Activated CD4-positive, alpha-beta T cell treated with anti-CD3 and anti-CD28 coated beads for 1 hour (primary cell): Measurements from ENCODE around the gene CSPG4.
"Not testable (repeated sequence)": the region's sequence is repeated elsewhere in the genome, so short reads cannot be mapped to it uniquely, and the experiment has no call there.

Source experiments
- DNase-seq: peaks from one replicate; pipeline ENCODE4 v3.0.0-alpha.2; 2020

Gene CSPG4

DNA sequence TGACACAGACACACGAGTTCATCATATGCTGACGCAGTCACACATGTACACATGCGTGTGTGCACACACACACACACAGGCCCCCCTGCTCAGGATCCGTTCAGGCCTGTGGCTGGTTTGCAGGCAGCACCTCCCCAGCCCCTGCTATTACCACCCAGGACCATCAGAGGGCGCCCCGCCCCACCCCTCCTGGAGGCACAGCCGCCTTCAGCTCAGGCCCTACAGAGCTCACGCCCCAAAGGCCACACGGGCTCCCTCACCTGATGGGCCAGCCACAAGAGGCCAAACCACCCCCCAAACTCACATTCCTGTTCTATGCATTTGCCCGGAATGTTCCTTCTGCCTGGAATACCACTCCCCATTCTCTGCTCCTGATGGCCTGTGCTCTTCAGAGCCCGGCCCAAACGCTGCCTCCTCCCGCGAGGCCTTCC, 26.4 kb downstream of the CSPG4 start:
- DNase-seq, result peak; percentile 60

DNA sequence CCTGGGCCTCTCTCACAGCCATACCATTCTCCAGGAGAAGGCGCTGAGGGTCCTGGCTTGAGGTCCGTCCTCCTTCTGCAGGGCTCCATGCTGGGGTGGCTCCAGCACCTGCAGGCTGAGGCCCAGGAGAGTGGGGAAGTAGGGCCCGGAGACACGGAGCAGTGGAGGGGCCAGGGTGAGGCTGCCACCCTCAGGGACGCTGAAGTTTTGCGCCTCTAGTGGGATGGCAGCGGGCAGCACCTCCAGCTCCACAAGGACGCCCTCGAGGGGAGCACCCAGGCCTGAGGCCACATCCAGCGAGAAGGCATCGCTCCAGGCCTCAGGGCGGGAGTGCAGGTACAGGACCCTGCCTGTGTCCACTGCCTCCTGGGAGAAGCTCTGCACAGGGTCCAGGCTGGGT, 27.5 kb downstream of the CSPG4 start:
- DNase-seq, result no peak

DNA sequence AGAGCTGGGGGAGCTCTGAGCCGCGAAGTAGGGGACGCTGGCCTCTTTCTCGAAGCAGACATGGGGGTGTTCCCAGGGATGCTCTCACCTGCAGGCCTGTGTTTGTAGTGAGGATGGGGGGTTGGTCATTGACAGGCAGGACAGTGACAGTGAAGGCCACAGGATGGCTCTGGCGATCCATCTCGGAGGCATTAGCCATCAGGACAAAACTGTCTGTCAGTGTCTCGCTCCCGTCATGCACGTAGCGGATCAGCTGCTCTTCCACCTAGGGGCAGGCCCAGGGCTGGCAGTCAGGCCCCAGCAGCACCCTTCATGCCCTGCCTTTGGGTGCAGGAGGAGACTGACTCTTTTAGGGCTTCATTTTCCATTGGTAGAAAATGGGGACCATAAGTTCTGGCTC, 28.0 kb downstream of the CSPG4 start:
- DNase-seq, result no peak

DNA sequence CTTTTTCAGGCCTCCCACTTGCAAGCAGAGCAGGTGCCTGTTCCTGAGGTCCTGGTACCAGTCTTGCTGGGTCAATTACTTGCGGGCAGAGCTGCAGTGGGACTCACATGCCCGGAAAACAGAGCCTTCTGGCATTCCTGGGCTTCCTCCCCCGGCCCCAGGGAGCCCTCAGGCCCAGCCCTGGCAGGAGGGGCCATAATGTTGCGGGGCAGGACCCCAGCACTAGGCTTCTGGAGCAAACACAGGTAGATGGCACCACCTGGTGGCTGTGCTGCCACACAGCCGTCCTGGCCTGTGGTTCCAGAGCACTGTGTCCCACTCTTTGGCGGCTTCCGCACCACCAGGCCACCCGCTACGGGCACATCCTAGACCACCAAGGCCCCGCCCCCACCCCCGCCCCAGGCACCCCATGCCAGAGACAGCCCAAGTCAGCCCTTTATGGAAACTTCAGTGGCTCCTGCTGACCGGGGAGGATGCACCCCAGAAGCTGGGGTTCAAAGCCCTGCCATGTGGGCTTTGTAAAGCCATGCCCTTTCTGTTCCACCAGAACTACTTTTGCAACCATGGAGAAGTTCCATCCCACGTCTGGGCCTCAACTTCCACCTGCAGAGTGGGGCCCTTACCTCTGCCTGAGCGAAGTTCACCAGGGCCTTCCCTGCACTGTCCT, 28.9 kb downstream of the CSPG4 start:
- peak; percentile 46 for DNase-seq

DNA sequence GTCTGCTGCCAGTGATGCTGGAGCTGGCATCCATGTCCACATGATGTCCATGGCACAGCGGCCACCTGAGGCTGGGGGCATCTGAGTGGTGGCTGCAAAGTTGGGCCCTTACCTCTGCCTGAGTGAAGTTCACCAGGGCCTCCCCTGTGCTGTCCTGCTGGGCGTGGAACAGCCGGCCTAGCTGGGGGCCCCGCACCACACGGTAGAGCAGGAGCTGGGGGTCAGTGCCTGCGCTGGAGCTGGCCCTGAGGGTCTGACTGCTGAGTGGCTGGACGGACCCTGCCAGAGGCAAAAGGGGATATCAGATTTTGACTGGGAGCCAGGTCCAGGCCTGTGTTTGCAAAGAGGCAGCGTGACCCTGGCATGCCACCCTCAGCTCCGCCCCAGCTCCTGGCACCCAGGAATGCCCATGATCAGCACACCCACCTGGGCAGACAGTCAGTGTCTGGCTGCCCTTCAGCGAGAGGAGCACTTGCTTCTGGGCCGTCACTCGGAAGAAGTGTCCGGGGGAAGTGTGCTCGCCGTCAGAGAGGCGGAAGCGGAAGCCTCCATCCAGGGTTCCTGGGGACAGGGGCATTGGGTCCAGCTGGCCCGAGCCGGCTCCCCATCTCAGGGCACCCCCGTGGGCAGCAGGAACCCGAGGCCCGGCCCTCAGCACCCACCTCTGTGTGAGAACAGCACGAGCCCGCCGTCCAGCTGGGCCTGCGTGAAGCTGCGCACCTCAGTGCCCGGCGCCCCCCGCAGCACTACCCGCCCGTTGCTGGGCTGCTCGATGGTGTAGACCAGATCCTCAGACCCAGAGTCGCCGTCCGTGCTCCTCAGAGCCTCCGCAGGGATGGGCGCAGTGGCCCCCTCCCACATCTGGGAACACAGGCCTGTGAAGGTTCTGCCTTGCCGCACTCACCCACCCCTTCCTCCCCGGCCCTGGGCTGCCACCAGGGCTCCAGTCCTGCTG, 30.2 kb downstream of the CSPG4 start:
- DNase-seq, result no peak

DNA sequence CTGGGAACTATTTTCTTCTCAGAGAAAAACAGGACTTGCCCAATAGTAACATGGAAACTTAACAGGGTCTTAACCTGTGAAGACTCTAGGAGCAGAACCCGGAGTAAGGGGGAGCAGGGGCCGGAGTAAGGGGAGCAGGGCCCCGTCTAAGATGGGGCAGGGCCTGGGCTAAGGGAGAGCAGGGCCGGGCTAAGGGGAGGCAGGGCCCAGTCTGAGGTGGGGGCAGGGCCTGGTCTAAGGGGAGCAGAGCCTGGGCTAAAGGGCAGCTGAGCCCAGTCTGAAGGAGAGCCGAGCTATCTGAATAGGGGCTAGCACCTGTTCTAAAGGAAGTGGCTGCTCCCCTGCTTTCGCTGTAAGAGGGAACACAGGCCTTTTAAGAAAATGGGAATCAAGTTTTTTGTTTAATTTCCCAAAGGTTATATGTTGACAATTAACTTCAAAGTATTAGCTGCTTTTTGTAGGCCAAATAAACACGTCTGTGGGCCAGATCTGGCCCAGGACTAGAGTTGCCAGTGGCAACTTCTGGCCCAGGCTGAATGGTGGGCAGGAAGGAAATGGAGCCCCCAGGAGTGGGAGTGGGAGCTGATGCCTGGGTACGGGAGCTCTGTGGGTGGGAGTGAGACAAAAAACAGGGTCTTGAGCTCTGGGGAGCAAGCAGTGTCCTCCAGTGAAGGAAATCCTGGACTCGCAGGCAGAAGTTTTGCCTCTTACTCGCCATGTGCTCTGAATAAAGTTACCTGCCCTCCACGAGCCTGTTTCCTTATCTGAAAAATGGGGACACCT, 32.5 kb downstream of the CSPG4 start:
- DNase-seq, result no peak

DNA sequence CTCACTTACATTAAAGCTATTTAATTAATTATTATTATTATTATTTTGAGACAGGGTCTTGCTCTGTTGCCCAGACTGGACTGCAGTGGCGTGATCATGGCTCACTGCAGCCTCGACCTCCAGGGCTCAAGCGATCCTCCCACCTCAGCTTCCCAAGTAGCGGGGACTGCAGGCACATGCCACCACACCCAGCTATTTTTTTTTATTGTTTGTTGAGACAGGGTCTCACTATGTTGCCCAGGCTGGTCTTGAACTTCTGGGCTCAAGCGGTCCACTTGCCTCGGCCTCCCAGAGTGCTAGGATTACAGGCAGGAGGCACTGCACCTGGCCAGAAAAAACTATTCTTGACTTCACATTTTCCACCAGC, 34.3 kb downstream of the CSPG4 start:
- DNase-seq, result not testable (repeated sequence)

DNA sequence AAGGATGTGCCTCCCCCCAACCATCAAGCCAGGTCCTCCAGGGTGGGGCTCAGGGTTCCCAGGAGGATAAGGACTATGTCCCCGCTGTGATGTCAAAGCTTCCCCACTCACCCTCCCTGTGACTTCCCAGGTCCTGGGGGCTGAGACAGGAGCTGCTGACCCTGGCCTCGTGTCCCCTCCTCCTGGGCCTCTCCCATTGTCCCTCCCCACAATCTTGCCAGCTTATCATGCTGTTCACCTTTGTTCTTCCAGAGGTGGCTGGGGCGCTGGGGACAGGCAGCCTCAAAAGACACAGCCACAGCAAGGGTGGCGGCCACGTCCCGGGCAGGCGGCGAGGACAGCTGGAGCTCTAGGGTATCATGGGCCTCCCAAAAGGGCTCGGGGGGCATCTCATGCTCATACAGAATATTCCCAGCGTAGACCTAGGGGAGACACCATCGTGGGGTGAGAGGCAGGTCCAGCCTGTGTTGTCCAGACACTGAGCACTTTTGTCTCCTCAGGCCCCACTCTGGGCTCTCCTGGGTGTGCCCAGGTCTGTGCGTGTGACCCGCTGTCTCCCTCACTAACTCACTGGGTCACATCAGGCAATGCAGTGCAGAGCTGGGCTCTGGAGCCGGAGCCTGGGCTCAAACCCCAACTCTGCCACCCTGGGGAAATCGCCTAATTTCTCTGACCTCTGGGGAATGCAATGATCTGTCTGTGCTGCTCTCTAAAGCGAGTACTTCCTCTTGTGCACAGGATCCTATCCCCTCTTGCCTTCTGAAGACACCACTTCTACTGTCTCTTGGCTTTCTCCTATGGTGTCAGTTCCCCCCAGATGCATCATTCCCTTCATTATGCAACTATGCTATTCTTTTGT, 35.0 kb downstream of the CSPG4 start:
- no peak for DNase-seq

DNA sequence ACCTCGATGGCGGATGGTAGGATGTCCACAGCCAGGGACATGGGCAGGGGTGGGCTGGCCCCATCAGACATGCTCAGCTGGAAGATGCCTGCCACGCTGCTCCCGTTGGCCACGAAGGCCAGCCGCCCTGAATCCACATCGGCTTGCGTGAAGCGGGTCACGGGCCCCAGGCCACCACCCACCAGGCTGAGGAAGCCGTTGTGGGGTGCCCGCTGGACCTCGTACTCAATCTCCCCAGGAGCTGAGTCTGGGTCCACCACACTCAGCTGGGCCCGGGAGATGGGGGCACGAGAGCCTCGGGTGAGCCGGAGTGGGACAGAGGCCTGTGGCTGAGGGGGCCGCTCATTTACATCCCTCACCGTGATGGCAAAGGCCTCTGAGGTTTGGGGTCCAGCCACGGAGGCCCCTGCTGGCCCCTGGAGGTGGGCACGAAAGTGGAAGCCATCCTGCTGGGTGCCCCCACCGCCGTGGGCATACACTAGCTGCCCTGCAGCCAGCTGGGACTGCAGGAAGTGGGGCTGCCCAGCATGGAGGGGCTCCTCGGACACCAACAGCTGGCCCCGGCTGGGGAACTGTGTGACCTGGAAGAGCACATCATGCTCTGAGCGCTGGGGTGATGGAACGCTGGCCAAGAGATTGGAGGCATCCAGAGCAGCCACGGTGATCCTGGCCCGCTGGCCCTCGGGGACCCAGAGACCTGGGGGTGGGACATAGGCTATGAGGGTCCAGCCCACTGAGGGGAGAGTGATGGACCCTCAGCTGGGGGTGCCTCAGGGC, 35.8 kb downstream of the CSPG4 start:
- DNase-seq, result no peak

DNA sequence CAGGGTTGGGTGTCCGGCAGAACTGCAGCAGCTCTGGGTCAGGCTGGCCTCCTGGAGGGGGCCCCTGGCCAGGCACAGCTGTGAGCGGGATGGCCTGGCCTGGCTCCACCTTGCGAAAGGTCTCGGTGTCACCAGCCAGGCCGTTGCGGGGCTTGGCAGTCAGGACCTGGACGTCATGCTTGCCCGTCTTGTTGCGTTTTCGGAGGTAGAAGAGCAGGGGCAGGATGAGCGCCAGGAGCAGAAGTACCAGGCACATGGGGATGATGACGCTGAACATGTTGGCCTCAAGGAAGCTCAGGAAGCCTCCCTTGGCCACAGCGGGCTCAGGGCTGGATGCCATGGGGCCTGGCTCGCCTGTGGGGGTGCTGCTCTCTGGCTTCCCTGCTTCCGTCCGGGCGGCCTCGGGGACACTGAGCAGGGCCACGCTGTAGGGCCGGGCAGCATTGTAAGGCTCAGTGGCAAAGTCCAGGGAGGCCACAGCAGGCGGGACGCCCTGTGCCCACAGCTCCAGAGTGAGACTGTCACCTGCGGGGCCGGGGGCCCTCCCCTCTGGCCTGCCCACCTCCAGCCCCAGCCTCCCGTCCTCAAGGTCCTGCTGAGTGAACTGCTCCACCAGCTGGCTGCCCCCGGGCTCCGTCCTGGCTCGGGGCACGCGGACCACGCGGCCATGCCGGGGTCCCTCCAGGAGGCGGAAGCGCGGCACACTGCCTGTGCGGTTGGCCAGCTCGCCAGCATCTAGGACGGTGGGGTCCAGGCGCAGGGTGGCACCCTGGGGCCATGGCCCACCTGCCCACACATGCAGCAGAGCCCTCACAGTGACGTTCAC, 36.9 kb downstream of the CSPG4 start:
- DNase-seq, result no peak

DNA sequence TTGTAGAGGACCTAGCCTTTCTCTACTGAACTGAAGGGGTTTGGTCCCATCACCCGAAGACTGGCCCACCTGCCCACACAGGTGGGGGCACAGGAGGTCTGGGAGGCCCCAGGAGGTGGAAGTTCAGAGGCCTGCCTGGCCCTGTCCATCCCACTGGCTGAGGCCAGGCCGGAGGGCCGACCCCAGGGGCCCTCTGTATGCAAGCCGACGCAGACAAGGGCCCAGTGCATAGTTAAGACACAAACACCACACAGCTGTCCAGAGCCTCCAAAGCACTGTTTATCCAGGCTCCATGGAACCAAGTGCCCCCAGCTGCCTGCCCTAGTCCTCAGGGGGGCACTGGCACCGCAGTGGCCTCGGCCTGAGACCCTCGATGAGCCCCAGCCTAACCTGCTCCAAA, 38.3 kb downstream of the CSPG4 start:
- no peak for DNase-seq

DNA sequence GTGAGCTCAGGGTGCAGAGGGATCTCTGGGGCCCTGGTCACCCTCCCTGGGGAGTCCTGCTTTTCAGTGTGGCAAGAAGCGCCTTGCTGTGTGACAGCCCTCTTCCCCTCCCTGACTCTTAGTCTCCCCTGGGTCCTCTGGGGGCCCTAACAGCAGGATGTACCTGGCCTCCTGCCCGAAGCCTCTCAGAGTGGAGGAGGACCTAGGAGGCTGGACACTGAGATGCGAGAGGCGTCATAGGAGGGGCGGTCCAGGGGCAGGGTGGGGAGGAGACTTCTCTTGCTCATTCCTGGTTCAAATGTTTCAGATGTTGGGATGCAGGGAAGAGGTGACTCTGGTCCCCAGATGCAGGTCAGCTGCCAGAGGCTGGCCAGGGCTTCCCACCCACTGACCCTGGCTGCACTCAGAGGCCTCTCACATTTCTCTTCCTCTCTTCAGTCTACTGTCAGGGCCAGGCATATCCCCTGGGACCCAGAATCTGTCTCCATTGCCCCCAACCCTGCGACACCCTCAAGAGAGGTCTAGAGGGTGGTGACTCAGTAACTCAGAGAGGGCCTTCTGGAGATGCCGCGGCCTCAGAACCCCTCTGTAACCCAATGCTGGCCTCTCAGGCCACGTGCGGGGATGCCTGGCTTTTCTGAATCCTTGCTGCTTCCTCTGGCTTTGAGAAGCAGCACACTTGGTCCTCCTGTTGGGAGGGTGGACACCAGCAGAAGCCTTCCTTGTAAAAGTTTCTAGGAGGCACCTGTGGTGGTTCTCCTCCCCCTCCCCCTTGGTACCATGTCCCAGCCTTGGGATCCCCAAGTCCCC, 39.0 kb downstream of the CSPG4 start:
- no peak for DNase-seq

DNA sequence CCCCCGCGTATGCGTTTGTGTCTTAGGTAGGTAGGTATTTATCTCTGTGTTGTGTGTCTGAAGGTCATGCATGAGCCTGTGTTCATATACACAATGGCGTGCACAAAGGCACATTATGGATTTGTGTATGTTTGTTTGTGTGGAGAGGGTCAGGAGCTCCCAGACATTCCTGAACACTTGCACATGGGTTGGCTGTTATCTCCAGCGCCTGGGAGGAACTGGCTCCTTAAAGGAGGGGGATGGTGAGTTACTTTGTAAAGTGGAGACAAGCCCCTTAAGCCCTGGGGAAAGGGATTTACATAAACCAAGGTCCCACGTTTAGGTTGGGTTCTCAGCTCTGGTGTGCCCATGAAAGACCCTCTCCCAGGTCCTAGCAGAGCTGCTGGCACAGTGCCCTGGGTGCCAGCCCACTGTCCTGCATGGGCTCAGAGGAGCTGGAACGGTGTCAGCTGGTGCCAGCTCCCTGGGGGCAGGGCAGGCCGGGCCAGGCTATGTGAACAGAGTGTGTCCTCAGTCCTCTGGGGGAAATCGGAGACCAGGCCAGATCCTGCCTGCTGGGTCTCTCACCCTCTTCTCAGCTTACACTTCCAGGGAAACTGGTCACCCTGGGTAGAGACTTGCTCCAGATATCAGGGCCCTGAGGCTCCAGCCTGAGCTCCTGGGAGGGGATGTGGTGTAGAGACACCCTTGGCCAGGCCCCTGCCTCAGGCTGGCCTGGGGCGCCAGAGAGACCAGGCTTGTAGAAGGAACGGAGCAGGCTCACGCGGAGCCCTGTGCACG, 39.8 kb downstream of the CSPG4 start:
- DNase-seq, result no peak

DNA sequence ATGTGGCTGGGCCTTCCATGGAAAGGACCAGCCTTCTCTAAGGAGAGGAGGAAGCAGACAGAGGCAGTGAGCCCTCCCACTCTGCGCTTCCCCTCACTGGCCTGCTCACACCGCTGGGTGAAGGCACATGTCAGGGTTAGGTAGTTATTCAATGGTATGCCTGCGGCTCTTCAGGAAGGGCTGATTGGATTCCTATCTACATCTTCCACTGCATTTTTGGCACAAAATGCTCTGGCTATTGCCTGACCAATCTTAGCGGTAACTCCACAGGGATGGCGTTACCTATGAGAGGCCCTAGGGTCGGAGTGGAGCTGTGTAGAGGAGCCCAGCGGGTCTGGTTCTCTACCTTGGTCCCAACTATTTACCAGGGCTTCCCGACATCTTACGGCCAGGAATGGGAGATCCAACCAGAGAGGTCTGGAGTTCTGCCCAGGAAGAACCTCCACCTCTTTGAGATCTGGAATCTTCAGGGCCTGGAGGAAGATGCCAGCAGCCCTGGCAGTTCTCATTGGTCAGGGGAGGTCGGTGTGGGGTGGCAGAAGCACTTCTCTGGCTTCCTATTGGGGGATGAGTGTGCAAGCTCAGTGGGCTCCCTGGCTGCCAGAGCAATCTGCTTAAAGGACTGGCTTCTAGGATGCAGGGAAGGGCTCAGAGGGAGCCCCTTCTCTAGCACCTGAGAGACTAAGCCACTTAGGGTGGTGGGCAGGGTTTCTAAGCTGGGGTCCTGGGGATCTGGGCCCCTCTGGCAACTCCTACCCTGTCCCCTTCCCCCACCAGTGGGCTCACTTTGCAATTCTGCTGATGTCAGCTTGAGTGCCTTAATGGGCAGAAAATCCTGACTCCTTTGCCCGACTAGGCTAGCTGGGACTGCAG, 40.7 kb downstream of the CSPG4 start:
- no peak for DNase-seq

DNA sequence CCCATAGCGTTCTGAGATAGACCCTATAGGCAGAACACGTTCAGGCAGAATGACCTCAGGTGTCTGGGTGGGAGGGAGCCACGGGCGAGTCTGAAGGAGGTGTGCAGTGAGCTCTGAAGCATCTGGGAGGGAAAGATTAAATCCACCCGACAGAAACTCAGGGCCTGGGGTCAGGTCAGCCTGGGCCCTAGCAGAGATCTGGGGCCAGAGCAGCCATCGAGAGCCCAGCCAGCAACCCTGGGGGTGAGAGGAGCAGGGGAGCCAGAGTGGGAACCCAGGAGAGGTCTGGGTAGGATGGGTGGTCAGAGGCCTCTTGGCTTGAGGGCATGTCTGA, 42.8 kb downstream of the CSPG4 start:
- no peak for DNase-seq

DNA sequence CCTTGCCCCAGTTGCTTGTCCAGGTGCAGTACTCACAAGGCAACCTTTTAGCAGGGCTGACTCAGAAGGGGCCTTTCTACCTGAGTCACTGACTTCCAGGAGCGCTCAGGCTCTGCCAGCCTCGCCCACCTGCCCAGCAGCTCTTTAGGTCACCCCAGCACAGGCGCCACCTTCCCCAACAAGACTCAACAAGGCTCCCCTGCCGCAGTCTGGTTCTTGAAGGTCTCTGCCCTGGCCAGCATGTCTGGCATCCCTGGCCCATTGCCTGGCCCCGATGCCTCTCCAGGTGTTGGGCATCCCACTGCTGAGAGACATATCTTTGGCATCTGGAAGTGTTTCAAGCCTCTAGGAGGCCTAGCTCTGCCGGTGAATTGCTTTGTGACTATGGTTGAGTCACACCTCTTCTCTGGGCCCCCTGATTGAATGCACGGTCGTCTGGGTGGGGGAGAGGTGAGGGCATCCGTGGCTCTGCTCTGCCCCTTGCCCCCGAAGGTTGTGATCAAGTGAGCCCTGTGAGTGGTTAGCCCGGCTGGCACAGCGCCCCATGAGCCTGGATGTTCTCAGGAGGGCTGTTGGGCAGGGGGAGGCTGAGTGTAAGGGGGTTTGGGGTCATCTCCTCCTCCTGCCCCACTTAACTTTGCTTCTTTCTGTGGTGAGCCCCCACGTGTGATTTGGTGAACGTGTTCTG, 43.3 kb downstream of the CSPG4 start:
- no peak for DNase-seq

DNA sequence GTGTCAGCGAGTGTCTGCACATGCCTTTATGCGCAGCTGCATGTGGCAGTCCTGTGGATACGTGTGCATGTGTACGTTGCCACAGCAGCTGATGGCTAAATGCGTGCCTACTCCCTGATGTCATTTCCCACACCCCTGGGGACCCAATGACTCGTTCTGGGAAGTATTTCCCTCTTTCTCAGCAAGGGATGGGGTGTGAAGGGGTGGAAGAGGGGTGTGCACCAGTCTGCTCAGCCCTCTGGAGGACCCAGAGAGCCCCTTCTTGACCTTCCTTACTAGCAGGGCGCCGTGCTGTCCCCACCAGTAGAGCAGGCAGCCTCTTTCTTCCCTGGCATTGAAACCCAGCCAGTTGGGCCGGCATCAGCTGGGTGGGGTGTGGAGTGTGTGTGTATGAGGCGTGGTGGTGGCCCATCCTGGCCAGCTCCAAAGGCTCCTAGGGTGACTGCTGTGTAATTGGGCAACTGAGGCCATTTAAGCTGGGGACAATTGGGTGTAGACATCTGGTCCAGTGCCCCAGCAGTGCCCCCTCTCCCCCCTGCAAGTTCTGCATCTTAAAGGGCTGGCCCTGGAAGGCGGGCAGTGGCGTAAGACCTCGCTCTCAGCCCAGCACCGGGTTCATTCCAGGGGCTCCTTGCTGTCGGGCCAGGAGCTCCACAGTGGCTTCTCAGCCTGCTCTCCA, 45.7 kb downstream of the CSPG4 start:
- DNase-seq, result no peak
